Measurements from ENCODE around the gene JAG2.
A peak's percentile ranks its signal among the peaks of the same experiment; 100 is the strongest.

JAG2 gene

GRCh38 chr14:105181549-105182295 is 13.1 kb upstream of the JAG2 start:
- no peak for DNase-seq (ENCODE audit: low spot score)

- DNase-seq (ENCODE audit: low spot score) = peak; percentile 66
These were observed 12.3 kb upstream of the JAG2 start, which contains the start of gene NUDT14 for GRCh38 chr14:105180592-105181548. TSS of gene NUDT14 (minus strand) at chr14:105181312. CDS start at chr14:105181209, 103 bp downstream.

- no peak for DNase-seq (ENCODE audit: low spot score)
These were observed 10.6 kb upstream of the JAG2 start for GRCh38 chr14:105179191-105179590.

GRCh38 chr14:105178868-105179140 is 10.2 kb upstream of the JAG2 start:
- DNase-seq (ENCODE audit: low spot score) = no peak

GRCh38 chr14:105178069-105178867 is 9.7 kb upstream of the JAG2 start:
- DNase-seq (ENCODE audit: low spot score) = no peak

GRCh38 chr14:105177082-105177481 is 8.5 kb upstream of the JAG2 start:
- no peak for DNase-seq (ENCODE audit: low spot score)

GRCh38 chr14:105176513-105176912 is 7.9 kb upstream of the JAG2 start:
- DNase-seq (ENCODE audit: low spot score) = no peak

- DNase-seq (ENCODE audit: low spot score) = no peak
These were observed 5.6 kb upstream of the JAG2 start for GRCh38 chr14:105173901-105174894.

GRCh38 chr14:105173145-105173544 is 4.6 kb upstream of the JAG2 start:
- DNase-seq (ENCODE audit: low spot score) = no peak

GRCh38 chr14:105172476-105172875 is 3.9 kb upstream of the JAG2 start:
- no peak for DNase-seq (ENCODE audit: low spot score)

- no peak for DNase-seq (ENCODE audit: low spot score)
These were observed 2.6 kb upstream of the JAG2 start for GRCh38 chr14:105171004-105171673.

- no peak for DNase-seq (ENCODE audit: low spot score)
These were observed 1.4 kb upstream of the JAG2 start for GRCh38 chr14:105169776-105170655.

- no peak for DNase-seq (ENCODE audit: low spot score)
These were observed 467 bp upstream of the JAG2 start for GRCh38 chr14:105168979-105169507.

GRCh38 chr14:105168093-105168420 is 519 bp downstream of the JAG2 start:
- DNase-seq (ENCODE audit: low spot score) = no peak

GRCh38 chr14:105167303-105168092 is 1.1 kb downstream of the JAG2 start:
- no peak for DNase-seq (ENCODE audit: low spot score)

- no peak for DNase-seq (ENCODE audit: low spot score)
These were observed 1.8 kb downstream of the JAG2 start for GRCh38 chr14:105166571-105167302.

- no peak for DNase-seq (ENCODE audit: low spot score)
These were observed 2.7 kb downstream of the JAG2 start for GRCh38 chr14:105165761-105166485.

All from hematopoietic multipotent progenitor cell treated with erythropoietin and hydrocortisone succinate and interleukin-3 and kit ligand, for 15 days (in vitro differentiated cells).